ENCODE results near the gene KDM1B.

The KDM1B gene

GRCh38 chr6:18235524-18235923 is 80.3 kb downstream of the KDM1B start:
- DNase-seq, result no peak

- no peak for DNase-seq
Measured at GRCh38 chr6:18237167-18237566, 81.9 kb downstream of the KDM1B start.

GRCh38 chr6:18240230-18240629 is 85.0 kb downstream of the KDM1B start:
- DNase-seq, result no peak

GRCh38 chr6:18241208-18242038 is 86.2 kb downstream of the KDM1B start:
- no peak for DNase-seq

GRCh38 chr6:18242062-18242851 is 87.0 kb downstream of the KDM1B start:
- DNase-seq, result no peak

GRCh38 chr6:18243302-18243893 is 88.2 kb downstream of the KDM1B start:
- no peak for DNase-seq

- DNase-seq, result no peak
Measured at GRCh38 chr6:18244251-18244650, 89.0 kb downstream of the KDM1B start.

- DNase-seq, result no peak
Measured at GRCh38 chr6:18245079-18245478, 89.9 kb downstream of the KDM1B start.

- DNase-seq, result no peak
Measured at GRCh38 chr6:18245642-18246041, 90.4 kb downstream of the KDM1B start.

GRCh38 chr6:18246205-18246604 is 91.0 kb downstream of the KDM1B start:
- no peak for DNase-seq

GRCh38 chr6:18247002-18247401 is 91.8 kb downstream of the KDM1B start:
- no peak for DNase-seq

- no peak for DNase-seq
Measured at GRCh38 chr6:18248698-18249097, 93.5 kb downstream of the KDM1B start.

- no peak for DNase-seq
Measured at GRCh38 chr6:18249271-18249670, 94.0 kb downstream of the KDM1B start.

- no peak for DNase-seq
Measured at GRCh38 chr6:18253635-18254034, 98.4 kb downstream of the KDM1B start.

GRCh38 chr6:18254793-18255192 is 99.6 kb downstream of the KDM1B start:
- no peak for DNase-seq

GRCh38 chr6:18259675-18260447 is 104.6 kb downstream of the KDM1B start:
- no peak for DNase-seq

- DNase-seq, result no peak
Measured at GRCh38 chr6:18260448-18261106, 105.4 kb downstream of the KDM1B start.

GRCh38 chr6:18261877-18262276 is 106.7 kb downstream of the KDM1B start:
- no peak for DNase-seq

GRCh38 chr6:18262702-18263417 is 107.6 kb downstream of the KDM1B start:
- peak; percentile 17 to 22 for DNase-seq

- peak in 1 of 2 donors; percentile 22 for DNase-seq
Measured at GRCh38 chr6:18263418-18264218, 108.4 kb downstream of the KDM1B start.

Measured in activated CD4-positive, alpha-beta T cell treated with anti-CD3 and anti-CD28 coated beads for 4 hours (primary cell).